K562 (cell line): Measurements from ENCODE around the gene TGFA. TPM values are rescaled to one million over a fixed set of nuclear protein-coding genes. Genes with fewer than 3 reads are reported as not detected.

Experiments used
- CHD2 ChIP-seq: IDR thresholded peaks from 2 replicates; pipeline ENCODE4 v1.6.1; 2011; ENCODE audit warnings: low read depth, low read length
- EHMT2 ChIP-seq: fragments of 450-650 bp; IDR thresholded peaks from 2 replicates; pipeline ENCODE4 v1.6.1; 2018; ENCODE audit warnings: antibody characterized with exemption
- GABPA ChIP-seq: fragments of 200-800 bp; sonication (Bioruptor generic); conservative IDR thresholded peaks from 2 replicates; pipeline ENCODE4 v1.6.1; 2016; ENCODE audit warnings: low read depth, missing genetic modification characterization, missing compliant biosample characterization
- HSF4 ChIP-seq: fragments of 250-450 bp; sonication (Bioruptor Pico); IDR thresholded peaks from 2 replicates; pipeline ENCODE4 v2.1.2; 2022; ENCODE audit warnings: mild to moderate bottlenecking, moderate library complexity, borderline replicate concordance
- MED1 ChIP-seq: sonication (generic); formaldehyde crosslinking; IDR thresholded peaks from 2 replicates; pipeline ENCODE4 v1.8.1; 2023; ENCODE audit warnings: missing genetic modification reagents, borderline replicate concordance
- SPI1 ChIP-seq: IDR thresholded peaks from 2 replicates; pipeline ENCODE4 v1.6.1; 2011; ENCODE audit warnings: low read depth, low read length, control low read depth, borderline replicate concordance
- SUPT5H ChIP-seq: fragments of 450-650 bp; IDR thresholded peaks from 2 replicates; pipeline ENCODE4 v1.6.1; 2016
- TCF7L2 ChIP-seq: fragments of 150-350 bp; IDR thresholded peaks from 2 replicates; pipeline ENCODE4 v1.6.1; 2016; ENCODE audit warnings: low read depth, mild to moderate bottlenecking, low read length, moderate library complexity
- ZNF766 ChIP-seq: fragments of 200-800 bp; sonication (Bioruptor generic); conservative IDR thresholded peaks from 2 replicates; pipeline ENCODE4 v1.6.1; 2016; ENCODE audit warnings: missing genetic modification characterization, missing compliant biosample characterization
- polyA plus RNA-seq, 8 experiments: library from polyadenylated mRNA; depleted of rRNA in 4 of 8; stranded (reverse) in 5 of 8; unstranded in 3 of 8; fragments of >200 nt; fragmentation: Nextera tagmentation in 2 of 8; fragmentation: Illumina TruSeq in 1 of 8; extraction: Ambion mirVana in 2 of 8; extraction: Trizol in 1 of 8; gene quantifications; 2 replicates each; pipeline versions ENCODE4 v1.2.1 to v1.2.3, GENCODE V29; 2011 to 2014; ENCODE audit warnings: inconsistent platforms in 1 of 8, missing spikeins in 1 of 8
- total RNA-seq, 7 experiments: library from RNA; depleted of rRNA in 6 of 7; stranded (reverse); fragments of >200 nt in 6 of 7; fragmentation: Illumina TruSeq in 2 of 7; extraction: Trizol in 2 of 7; gene quantifications; 2 replicates each; pipeline versions ENCODE4 v1.2.1 to v1.2.3, GENCODE V29; 2011 to 2021; ENCODE audit warnings: low replicate concordance in 1 of 7
- TF ChIP-seq, protein P1 (sequence below): fragments of 250-450 bp; sonication (Bioruptor Pico); IDR thresholded peaks from 2 replicates; pipeline ENCODE4 v1.8.0; 2022; ENCODE audit warnings: inconsistent platforms
- TF ChIP-seq, protein P2 (sequence below): fragments of 250-450 bp; sonication (Bioruptor Pico); IDR thresholded peaks from 2 replicates; pipeline ENCODE4 v1.5.0; 2020; ENCODE audit warnings: mild to moderate bottlenecking
- TF ChIP-seq, protein P3 (sequence below), 2 experiments: fragments of 450-650 bp in 1 of 2; sonication (generic) in 1 of 2; formaldehyde crosslinking in 1 of 2; IDR thresholded peaks in 1 of 2; conservative IDR thresholded peaks in 1 of 2; 2 replicates each; pipeline versions ENCODE4 v1.6.1 to v1.8.1; 2016 to 2023; ENCODE audit warnings: mild to moderate bottlenecking in 2 of 2, moderate library complexity in 2 of 2, inconsistent platforms in 1 of 2, missing genetic modification reagents in 1 of 2
- TF ChIP-seq, protein P4 (sequence below): fragments of 450-650 bp; IDR thresholded peaks from 2 replicates; pipeline ENCODE4 v1.6.1; 2016; ENCODE audit warnings: mild to moderate bottlenecking, moderate library complexity

The TGFA gene
- total and polyA plus RNA-seq, 9 of the 15 experiments (the other 6 are each of a cell fraction or from before 2014, with no cell fraction given): not detected

DNA sequence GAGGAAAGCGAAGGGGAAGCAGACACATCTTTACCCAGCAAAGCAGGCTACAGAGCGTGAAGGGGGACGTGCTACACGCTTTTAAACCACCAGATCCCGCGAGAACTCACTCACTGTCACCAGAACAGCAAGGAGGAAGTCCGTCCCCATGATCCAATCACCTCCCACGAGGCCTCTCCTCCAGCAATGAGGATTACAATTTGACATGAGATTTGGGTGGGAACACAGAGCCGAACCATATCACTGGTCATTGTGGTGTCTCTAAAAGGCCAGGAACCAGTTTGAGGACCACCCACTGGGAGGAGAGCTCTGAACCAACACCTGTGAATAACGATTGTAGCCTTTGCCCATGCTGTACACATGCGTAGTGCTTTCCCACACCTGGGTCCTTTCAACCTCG lies 135.1 kb downstream of the TGFA start (continued):
- TF ChIP-seq, protein P1, sequence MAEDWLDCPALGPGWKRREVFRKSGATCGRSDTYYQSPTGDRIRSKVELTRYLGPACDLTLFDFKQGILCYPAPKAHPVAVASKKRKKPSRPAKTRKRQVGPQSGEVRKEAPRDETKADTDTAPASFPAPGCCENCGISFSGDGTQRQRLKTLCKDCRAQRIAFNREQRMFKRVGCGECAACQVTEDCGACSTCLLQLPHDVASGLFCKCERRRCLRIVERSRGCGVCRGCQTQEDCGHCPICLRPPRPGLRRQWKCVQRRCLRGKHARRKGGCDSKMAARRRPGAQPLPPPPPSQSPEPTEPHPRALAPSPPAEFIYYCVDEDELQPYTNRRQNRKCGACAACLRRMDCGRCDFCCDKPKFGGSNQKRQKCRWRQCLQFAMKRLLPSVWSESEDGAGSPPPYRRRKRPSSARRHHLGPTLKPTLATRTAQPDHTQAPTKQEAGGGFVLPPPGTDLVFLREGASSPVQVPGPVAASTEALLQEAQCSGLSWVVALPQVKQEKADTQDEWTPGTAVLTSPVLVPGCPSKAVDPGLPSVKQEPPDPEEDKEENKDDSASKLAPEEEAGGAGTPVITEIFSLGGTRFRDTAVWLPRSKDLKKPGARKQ (CRISPR knock-in tag): no peak
- peak; percentile 86 for TF ChIP-seq SPI1
- TF ChIP-seq, protein P2, sequence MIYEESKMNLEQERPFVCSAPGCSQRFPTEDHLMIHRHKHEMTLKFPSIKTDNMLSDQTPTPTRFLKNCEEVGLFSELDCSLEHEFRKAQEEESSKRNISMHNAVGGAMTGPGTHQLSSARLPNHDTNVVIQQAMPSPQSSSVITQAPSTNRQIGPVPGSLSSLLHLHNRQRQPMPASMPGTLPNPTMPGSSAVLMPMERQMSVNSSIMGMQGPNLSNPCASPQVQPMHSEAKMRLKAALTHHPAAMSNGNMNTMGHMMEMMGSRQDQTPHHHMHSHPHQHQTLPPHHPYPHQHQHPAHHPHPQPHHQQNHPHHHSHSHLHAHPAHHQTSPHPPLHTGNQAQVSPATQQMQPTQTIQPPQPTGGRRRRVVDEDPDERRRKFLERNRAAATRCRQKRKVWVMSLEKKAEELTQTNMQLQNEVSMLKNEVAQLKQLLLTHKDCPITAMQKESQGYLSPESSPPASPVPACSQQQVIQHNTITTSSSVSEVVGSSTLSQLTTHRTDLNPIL: no peak
- TF ChIP-seq GABPA (tag): 0 out of 2 replicates have a peak, but pooled peaks have one; percentile 17
- TF ChIP-seq ZNF766: 0 out of 2 replicates have a peak, but pooled peaks have one; percentile 13
- TF ChIP-seq TCF7L2: no peak
- TF ChIP-seq, protein P3, sequence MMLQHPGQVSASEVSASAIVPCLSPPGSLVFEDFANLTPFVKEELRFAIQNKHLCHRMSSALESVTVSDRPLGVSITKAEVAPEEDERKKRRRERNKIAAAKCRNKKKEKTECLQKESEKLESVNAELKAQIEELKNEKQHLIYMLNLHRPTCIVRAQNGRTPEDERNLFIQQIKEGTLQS (IDR thresholded peaks at IDR 0.05): no peak
- TF ChIP-seq, protein P3 (CRISPR knock-in tag; conservative IDR thresholded peaks at IDR 0.05): no peak
- TF ChIP-seq MED1 (CRISPR knock-in tag): no peak
- TF ChIP-seq, protein P4, sequence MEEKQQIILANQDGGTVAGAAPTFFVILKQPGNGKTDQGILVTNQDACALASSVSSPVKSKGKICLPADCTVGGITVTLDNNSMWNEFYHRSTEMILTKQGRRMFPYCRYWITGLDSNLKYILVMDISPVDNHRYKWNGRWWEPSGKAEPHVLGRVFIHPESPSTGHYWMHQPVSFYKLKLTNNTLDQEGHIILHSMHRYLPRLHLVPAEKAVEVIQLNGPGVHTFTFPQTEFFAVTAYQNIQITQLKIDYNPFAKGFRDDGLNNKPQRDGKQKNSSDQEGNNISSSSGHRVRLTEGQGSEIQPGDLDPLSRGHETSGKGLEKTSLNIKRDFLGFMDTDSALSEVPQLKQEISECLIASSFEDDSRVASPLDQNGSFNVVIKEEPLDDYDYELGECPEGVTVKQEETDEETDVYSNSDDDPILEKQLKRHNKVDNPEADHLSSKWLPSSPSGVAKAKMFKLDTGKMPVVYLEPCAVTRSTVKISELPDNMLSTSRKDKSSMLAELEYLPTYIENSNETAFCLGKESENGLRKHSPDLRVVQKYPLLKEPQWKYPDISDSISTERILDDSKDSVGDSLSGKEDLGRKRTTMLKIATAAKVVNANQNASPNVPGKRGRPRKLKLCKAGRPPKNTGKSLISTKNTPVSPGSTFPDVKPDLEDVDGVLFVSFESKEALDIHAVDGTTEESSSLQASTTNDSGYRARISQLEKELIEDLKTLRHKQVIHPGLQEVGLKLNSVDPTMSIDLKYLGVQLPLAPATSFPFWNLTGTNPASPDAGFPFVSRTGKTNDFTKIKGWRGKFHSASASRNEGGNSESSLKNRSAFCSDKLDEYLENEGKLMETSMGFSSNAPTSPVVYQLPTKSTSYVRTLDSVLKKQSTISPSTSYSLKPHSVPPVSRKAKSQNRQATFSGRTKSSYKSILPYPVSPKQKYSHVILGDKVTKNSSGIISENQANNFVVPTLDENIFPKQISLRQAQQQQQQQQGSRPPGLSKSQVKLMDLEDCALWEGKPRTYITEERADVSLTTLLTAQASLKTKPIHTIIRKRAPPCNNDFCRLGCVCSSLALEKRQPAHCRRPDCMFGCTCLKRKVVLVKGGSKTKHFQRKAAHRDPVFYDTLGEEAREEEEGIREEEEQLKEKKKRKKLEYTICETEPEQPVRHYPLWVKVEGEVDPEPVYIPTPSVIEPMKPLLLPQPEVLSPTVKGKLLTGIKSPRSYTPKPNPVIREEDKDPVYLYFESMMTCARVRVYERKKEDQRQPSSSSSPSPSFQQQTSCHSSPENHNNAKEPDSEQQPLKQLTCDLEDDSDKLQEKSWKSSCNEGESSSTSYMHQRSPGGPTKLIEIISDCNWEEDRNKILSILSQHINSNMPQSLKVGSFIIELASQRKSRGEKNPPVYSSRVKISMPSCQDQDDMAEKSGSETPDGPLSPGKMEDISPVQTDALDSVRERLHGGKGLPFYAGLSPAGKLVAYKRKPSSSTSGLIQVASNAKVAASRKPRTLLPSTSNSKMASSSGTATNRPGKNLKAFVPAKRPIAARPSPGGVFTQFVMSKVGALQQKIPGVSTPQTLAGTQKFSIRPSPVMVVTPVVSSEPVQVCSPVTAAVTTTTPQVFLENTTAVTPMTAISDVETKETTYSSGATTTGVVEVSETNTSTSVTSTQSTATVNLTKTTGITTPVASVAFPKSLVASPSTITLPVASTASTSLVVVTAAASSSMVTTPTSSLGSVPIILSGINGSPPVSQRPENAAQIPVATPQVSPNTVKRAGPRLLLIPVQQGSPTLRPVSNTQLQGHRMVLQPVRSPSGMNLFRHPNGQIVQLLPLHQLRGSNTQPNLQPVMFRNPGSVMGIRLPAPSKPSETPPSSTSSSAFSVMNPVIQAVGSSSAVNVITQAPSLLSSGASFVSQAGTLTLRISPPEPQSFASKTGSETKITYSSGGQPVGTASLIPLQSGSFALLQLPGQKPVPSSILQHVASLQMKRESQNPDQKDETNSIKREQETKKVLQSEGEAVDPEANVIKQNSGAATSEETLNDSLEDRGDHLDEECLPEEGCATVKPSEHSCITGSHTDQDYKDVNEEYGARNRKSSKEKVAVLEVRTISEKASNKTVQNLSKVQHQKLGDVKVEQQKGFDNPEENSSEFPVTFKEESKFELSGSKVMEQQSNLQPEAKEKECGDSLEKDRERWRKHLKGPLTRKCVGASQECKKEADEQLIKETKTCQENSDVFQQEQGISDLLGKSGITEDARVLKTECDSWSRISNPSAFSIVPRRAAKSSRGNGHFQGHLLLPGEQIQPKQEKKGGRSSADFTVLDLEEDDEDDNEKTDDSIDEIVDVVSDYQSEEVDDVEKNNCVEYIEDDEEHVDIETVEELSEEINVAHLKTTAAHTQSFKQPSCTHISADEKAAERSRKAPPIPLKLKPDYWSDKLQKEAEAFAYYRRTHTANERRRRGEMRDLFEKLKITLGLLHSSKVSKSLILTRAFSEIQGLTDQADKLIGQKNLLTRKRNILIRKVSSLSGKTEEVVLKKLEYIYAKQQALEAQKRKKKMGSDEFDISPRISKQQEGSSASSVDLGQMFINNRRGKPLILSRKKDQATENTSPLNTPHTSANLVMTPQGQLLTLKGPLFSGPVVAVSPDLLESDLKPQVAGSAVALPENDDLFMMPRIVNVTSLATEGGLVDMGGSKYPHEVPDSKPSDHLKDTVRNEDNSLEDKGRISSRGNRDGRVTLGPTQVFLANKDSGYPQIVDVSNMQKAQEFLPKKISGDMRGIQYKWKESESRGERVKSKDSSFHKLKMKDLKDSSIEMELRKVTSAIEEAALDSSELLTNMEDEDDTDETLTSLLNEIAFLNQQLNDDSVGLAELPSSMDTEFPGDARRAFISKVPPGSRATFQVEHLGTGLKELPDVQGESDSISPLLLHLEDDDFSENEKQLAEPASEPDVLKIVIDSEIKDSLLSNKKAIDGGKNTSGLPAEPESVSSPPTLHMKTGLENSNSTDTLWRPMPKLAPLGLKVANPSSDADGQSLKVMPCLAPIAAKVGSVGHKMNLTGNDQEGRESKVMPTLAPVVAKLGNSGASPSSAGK: peak; percentile 88
- TF ChIP-seq HSF4 (CRISPR knock-in tag): no peak
- no peak for TF ChIP-seq SUPT5H
- peak; percentile 93 for TF ChIP-seq CHD2
- peak; percentile 74; the same call in 1 of the 2 replicates for TF ChIP-seq EHMT2
